Measurements from ENCODE around the gene AVPR1B.
A peak's percentile ranks its signal among the peaks of the same experiment; 100 is the strongest.

Gene AVPR1B

DNA sequence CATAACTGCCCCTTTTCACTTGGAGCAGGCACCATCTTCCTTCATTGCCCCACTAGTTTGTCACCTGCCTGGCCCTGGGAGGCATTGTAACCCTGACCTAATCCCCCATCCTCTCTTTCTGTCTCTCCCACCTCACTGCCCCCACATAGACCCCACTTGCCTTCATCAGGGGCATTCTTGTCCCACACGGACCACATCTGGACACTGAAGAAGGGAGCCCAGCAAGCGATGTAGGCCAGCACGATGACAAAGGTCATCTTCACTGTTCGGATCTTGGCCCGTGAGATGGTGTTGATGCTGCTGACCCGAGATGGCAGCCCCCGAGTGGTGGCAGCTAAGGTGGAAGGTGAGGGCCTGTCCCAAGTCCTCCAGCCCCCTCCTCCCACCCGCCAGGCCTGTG, 1.4 kb downstream of the AVPR1B start:
- in situ Hi-C loops (cut with HindIII; ENCODE audit: low pct_ligation_motif_present, low pct_unique_long_range_greater_than_20kb, low sequenced_read_pairs), result no loop called here

DNA sequence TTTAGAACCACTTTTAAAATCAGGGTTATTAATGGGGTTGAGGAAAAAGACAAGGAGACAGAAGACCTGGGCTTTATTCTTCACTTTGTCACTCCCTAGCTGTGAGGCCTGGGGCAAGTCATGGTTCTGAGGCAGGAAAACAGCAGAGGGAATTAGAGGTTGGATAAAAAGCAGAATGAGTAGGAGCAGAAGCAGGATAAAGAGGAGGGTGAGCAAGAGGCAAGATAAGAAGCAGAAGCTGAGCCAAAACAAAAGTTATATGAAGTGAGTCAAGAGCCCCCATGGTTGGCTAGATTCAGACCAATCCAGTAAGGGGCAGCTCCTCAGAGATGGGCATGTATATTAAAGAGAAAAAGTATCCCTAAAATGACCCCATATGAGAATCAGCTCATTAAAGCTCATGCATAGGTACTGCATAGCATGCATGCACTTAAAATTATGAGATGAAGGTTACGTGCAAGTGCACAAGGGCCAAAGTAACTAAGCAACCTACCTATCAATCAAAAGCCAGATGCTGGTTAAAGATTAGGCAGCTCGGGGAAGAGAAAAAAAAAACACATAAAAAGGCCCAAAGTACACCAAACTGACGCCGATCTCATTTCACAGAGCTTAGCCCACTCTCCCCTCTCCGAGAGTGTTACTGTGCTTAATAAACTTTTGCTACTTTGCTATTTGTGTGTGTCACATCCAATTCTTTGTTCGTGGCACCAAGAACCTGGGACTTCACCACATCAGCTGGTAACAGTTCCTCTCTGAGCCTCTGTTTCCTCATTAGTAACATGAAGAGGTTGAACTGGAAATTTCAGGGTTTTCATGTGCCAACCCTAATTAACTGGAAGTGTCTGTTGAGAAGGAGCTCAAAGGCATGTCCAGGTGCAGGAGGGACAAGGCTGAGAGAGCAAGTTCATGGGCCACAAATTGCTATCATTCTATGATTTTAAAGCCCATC, 2.2 kb downstream of the AVPR1B start:
- in situ Hi-C loops (cut with HindIII; ENCODE audit: low pct_ligation_motif_present, low pct_unique_long_range_greater_than_20kb, low sequenced_read_pairs), result no loop called here
- no peak for DNase-seq

More for the DNA sequence above, 1.4 kb downstream of the AVPR1B start:
- DNase-seq, result no peak

DNA sequence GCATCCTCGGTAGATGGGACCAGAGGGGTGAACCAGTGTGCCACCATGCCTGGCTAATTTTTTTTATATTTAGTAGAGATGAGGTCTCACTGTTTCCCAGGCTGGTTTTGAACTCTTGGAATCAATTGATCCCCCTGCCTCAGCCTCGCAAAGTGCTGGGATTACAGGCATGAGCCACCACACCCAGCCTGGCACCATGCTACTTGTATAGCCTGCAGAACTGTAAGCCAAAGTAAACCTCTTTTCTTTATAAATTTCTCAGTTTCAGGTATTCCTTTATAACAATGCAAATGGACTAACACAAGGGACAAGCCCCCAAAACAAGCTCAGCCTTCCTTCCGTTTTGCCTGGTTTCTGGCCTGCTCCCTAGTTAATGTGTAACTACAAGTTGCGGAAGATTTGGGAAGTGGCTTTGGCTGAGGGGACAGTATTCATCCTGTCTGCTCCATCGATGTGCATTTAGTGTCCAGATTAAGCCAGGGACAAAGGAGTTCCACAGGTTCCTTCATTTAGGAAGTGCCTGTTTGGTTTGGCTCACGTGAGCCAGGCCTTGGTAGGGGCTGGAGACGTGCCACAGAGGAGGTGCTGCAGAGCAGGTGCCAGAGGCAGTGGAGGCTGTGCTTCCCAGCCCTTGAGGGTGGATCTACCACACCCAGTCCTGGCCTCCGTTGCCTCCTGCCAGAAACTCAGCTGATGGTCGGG, 4.4 kb downstream of the AVPR1B start:
- in situ Hi-C loops (cut with HindIII; ENCODE audit: low pct_ligation_motif_present, low pct_unique_long_range_greater_than_20kb, low sequenced_read_pairs), result no loop called here
- no peak for DNase-seq

DNA sequence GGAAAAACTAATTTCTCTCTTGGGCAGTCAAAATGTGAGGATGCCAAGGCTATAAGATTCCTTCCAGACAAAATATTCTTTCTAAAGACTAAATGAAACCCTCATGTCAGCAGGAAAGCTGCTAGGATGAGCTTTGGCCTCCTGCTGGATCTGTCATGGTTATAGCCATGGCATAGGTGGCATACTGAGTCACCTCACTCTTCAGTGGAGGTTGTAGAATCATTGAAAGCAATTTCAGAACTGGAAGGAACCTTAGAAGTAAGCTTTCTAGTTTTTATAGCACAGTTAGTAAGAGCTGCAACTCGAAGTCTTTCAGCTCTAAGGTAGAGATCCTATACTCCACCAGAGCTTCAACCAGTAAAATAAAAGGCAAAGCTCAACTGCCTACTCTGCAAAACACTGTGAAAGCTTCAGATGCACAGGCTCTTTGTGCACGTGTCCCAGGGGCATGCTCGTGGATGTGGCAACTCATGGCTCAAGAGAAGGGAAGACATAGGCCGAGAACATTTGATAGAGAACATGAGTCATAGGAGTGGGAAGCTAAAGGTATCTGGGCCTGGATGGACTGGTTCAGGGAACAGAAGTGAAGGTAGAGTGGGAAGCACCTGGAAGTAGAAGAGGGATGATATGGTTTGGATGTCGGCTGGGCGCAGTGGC, 5.8 kb downstream of the AVPR1B start:
- in situ Hi-C loops (cut with HindIII; ENCODE audit: low pct_ligation_motif_present, low pct_unique_long_range_greater_than_20kb, low sequenced_read_pairs), result no loop called here

DNA sequence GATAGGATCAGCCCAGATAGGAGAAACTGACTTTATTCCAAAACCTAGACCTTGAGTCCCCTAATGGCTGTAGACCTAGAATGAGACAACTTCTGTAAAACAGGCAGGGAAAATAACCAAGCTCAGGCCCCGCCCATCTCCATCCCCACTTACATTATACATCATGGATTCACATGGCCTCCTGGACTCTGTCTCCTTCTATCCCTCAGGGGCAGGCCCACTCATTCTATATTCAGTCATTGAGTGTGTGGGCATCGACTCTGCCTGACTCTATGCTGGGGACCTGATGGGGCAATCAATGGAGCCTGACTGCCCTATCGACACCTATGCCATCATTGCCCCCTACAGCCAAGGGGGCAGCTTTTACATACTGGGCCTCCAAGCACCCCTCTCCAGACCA, 6.4 kb downstream of the AVPR1B start:
- in situ Hi-C loops (cut with HindIII; ENCODE audit: low pct_ligation_motif_present, low pct_unique_long_range_greater_than_20kb, low sequenced_read_pairs), result no loop called here

More for the DNA sequence above, 5.8 kb downstream of the AVPR1B start:
- DNase-seq, result no peak

DNA sequence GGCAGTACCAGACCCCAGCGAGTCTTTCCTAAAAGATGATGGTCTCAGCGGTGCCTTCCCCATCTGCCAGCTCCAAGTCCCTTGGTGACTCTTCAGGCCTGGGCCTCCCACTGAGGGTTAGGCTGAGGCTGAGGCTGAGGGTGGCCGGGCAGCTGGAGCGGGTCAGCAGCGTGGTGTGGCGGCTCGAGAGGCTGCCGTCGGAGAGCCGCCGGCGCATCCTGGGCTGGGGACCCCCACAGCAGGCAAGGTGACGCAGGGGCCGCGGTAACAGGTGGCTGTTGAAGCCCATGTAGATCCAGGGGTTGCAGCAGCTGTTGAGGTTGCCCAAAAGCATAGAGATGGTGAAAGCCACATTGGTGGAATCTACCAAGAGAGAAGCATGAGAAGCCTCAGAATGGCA, 7.0 kb downstream of the AVPR1B start:
- no peak for DNase-seq
- in situ Hi-C loops (cut with HindIII; ENCODE audit: low pct_ligation_motif_present, low pct_unique_long_range_greater_than_20kb, low sequenced_read_pairs), result no loop called here

More for the DNA sequence above, 6.4 kb downstream of the AVPR1B start:
- no peak for DNase-seq

DNA sequence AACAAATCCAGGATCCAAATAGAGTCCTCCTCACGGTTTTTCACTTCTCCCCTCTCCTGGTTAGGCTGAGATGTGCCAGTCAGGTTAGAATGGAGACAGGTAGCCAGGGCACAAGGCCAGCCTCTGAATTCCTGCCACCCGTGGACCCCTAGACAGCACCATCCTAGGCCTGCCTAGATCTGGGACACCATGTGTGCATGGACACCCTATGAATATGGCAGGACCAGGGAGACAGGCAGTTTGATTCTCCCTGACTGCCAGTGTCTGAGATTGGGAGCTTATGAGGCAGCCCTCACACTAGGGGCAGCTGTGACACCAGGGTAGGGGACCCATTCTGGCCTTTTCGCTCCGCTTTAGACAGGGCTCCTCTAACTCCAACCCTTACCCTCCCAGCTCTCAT, 7.5 kb downstream of the AVPR1B start:
- in situ Hi-C loops (cut with HindIII; ENCODE audit: low pct_ligation_motif_present, low pct_unique_long_range_greater_than_20kb, low sequenced_read_pairs), result loop anchor here (10.0 kb wide), 1 partner anchor 75 kb away; no protein-coding TSS in a partner anchor
- DNase-seq, result no peak

DNA sequence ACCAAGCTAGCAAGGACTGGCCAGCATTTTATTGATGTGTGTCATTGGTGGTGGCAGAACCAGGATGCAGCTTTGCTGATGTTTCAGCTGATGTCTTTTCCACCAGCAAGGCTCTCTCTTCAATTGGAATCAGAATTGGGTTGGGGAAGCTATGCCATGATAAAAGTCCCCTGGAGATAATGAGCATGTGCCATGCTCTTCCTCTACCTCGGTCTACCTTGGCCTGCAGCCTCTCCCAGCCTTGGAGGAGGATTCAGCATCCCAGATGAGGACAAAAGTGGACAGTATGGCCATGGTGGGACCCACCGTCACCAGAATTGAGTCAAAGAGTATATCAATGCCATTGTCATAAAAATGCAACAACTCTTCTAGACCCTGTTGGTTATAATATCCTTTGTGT, 8.6 kb downstream of the AVPR1B start:
- in situ Hi-C loops (cut with HindIII; ENCODE audit: low pct_ligation_motif_present, low pct_unique_long_range_greater_than_20kb, low sequenced_read_pairs), result loop anchor here (10.0 kb wide), 1 partner anchor 74 kb away; no protein-coding TSS in a partner anchor
- no peak for DNase-seq

DNA sequence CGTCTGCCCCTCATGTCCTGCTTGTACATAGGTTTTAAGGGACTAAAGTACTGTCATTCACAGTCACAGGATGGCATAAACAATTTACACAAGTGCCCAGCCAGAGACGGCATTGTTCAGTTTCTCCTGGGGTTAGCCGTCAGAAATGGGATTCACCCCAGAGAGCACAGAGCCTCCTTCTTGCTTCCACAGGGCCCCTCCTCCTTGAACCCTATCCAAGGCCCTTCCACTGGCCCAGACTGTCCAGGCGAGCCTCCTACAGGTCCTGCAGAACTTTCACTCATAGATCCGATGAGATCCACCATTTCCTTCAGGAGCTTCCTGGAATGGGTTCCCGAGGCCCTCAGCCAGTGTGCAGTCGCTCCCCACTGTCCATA, 10.0 kb downstream of the AVPR1B start:
- in situ Hi-C loops (cut with HindIII; ENCODE audit: low pct_ligation_motif_present, low pct_unique_long_range_greater_than_20kb, low sequenced_read_pairs), result loop anchor here (10.0 kb wide), 1 partner anchor 72 kb away; no protein-coding TSS in a partner anchor
- DNase-seq, result no peak

DNA sequence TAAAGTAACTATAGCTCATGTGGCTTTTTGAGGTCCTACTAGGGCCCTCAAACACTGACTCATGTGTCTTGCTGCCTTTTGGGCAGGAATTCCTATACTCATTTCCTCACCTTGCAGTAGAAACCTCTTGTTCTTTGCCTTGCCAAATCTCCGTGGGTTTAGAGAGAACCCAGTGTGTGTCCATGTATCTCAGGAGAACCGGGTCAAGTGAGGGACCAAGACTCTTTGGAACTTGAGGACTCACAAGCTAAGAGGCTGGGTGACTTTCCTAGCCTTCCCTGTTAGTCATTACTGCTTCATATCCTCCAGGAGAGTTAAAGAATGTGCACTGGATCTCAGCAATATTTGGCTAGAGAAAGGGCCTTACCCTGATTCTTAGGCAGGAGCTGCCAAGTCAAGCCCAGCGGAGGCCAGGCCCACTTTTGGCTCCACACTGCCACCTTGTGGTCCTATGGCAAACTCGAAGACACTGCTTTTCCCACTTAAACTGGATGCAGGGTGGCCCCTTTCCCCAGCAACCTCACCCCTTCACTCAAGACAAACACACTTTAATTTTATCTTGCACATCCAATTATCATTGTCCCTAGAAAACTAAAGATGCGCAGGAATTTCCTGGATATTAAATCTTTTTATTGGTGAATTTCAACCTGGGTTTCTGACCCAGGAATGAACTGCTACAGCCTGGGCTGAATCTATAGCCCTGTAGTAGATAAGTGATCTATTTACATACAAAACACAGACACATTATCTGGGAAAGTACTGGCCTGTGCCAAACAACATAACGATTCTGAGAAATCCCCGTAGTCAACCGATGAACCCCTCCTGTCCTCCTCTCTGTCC, 10.6 kb downstream of the AVPR1B start:
- in situ Hi-C loops (cut with HindIII; ENCODE audit: low pct_ligation_motif_present, low pct_unique_long_range_greater_than_20kb, low sequenced_read_pairs), result loop anchor here (10.0 kb wide), 1 partner anchor 72 kb away; no protein-coding TSS in a partner anchor
- peak; percentile 80 for DNase-seq

DNA sequence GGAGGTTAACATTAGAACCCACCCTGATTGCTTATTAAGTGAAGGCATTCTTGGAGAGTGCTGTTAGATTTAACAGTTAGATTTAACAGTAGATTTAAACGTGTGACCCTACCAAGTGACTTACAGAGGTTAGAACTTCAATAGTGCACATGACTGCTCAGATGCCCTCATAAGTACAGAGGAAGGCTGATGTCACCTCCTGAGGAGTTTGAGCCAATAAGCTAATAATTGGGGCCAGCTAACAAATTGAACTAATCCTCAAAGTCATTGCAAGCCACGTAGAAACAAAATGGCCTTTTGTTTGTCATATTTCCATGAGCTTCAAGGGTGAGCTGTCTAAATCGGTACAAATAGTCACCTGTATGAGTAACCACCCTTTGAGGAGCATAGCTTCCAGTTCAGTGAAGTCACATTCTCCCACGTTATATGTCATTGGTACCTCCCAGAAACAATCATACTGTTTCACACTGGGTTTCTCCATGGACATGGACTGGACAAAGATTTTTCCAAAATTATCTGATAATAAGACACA, 11.7 kb downstream of the AVPR1B start:
- in situ Hi-C loops (cut with HindIII; ENCODE audit: low pct_ligation_motif_present, low pct_unique_long_range_greater_than_20kb, low sequenced_read_pairs), result loop anchor here (10.0 kb wide), 1 partner anchor 71 kb away; no protein-coding TSS in a partner anchor

DNA sequence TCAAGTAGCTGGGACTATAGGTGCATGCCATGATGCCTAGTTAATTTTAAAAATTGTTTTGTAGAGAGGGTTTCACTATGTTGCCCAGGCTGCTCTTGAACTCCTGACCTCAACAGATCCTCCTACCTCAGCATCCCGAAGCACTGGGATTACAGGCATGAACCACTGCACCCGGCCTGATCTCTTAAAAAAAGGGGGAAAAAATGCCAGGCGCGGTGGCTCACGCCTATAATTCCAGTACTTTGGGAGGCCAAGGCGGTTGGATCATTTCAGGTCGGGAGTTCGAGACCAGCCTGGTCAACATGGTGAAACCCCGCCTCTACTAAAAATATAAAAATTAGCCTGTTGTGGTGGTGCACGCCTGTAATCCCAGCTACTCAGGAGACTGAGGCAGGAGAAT, 13.2 kb downstream of the AVPR1B start:
- in situ Hi-C loops (cut with HindIII; ENCODE audit: low pct_ligation_motif_present, low pct_unique_long_range_greater_than_20kb, low sequenced_read_pairs), result loop anchor here (10.0 kb wide), 1 partner anchor 69 kb away; no protein-coding TSS in a partner anchor
- no peak for DNase-seq

More for the DNA sequence above, 11.7 kb downstream of the AVPR1B start:
- DNase-seq, result no peak

DNA sequence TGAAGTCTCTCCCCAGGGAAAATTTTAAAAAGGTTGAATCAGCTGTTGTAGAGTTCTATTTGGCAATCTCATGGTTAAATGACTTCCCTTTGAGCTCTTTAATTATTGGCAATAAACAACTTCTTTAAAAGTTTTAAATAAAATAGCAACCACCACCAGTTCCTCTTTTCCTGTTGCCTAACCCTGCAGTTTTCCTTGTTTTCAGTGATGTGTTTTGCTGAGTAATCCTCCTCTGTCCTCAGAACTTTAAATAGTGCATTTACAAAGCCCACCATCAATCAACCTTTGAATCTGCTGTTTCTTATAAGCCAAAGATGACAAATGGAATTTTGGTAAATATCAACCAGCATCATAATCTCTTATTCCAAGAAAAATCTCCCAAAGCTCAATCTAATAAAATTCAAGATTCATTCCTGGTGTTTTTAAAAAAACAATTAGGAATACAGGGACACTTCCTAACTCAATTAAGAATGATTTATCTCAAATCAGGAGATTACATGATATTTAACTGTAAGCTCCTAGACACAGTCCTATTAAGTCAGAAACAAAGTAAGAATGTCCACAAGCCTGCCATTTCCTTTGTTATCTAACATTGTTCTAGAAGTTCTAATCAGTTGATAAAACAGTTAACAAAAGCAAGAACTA, 14.8 kb downstream of the AVPR1B start:
- in situ Hi-C loops (cut with HindIII; ENCODE audit: low pct_ligation_motif_present, low pct_unique_long_range_greater_than_20kb, low sequenced_read_pairs), result loop anchor here (10.0 kb wide), 1 partner anchor 68 kb away; no protein-coding TSS in a partner anchor
- no peak for DNase-seq

DNA sequence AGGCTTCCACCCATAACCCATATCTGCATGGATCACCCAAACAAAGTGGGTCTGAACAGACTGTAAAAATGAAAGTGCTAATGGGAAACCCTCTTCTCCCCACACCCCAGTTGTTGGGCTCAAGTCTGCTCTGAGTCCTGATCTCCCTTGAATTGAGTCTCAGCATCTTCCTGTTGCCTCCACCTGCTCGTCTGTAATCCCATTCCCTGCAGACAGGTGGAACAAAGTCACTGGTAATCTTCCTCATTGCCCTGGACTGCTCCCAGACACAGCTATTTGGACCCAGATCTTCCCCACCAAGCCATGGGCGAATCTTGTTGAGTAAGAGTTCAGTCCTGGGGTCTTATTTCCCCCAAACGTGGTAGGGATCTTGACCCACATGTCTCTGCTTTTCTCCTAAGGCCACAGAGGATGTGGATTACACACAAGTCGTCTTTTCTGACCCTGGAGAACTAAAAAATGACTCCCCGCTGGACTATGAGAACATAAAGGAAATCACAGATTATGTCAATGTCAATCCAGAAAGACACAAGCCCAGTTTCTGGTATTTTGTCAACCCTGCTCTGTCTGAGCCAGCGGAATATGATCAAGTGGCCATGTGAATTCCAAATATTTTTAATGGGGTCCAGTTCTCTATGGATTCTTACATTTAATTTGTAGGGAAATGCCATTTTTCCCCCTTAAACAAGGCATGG, 15.7 kb downstream of the AVPR1B start:
- in situ Hi-C loops (cut with HindIII; ENCODE audit: low pct_ligation_motif_present, low pct_unique_long_range_greater_than_20kb, low sequenced_read_pairs), result loop anchor here (10.0 kb wide), 1 partner anchor 67 kb away; no protein-coding TSS in a partner anchor
- DNase-seq, result no peak

DNA sequence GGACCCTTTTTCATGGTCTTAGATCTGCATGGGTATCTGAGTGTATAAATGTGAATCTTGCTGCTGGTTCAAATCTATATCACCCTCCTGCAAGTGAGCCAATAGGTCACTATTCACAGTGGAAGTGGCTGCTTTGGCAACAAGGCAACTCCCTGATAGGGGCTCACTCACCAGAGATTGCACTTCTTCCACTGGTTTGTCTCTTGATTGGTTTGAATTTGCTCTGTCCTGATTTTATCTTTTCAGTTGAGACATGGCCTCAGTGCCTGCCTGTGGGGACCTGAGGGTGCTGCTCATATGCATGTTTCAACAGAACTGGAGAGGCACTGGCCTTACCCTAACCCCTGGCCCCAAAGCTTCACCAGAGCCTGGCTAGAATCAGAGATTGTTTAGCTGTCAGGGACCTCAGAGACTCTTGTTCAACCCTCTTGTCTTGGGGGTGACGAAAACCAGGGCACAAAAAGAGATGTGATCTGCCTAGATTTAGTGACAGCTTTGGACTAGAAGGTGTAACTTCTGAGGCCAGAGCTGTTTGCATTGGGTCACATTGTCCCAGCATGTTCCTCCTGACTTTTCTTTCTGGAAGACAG, 16.9 kb downstream of the AVPR1B start:
- in situ Hi-C loops (cut with HindIII; ENCODE audit: low pct_ligation_motif_present, low pct_unique_long_range_greater_than_20kb, low sequenced_read_pairs), result loop anchor here (10.0 kb wide), 1 partner anchor 66 kb away; no protein-coding TSS in a partner anchor
- DNase-seq, result no peak

DNA sequence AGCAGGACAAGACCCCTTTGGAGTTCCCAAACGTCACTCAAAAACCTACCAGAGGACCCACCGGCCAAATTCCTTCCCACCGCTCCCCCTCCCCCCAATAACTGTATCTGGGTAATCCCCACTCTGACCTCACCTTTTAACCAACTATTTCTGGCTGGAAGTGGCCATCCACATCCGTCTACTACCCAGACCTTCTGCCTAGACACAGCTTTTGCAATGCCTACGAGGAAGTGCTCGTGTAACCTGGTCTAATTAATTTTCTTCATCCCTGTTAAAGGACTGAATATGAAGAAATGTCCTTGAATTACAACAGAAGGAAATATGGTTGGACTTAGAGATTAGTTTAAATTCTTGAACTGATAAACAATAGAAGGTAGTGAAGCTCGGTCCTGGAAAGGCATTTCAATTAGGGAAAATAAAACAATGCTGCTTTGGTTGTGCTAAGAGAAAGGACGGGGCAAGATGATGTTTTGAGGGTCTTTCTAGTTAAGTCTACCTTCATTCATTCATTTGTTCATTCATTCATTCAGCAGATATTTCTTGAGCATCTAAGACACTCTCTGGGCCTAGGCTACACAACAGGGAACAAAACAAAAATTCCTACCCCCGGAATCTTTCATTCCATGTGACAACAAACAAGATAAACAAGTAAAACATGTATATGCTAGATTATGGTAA, 18.8 kb downstream of the AVPR1B start:
- DNase-seq, result no peak
- in situ Hi-C loops (cut with HindIII; ENCODE audit: low pct_ligation_motif_present, low pct_unique_long_range_greater_than_20kb, low sequenced_read_pairs), result no loop called here
